Frontal cortex (tissue), 4 donors: ENCODE data around the gene PFN1. TPM values are rescaled to one million over a fixed set of nuclear protein-coding genes. Genes with fewer than 3 reads are reported as not detected.
A peak's percentile ranks its signal among the peaks of the same experiment; 100 is the strongest.

Experiments used
- DNase-seq, 2 donors: peaks; one replicate each; pipeline ENCODE4 v3.0.0; 2012; ENCODE audit warnings: low spot score in 2 of 2
- FAIRE-seq: peaks from 2 replicates; lab custom pipeline; 2012; peaks lifted over from hg19 to GRCh38; lab: Jason Lieb, UNC
- small RNA-seq: library from RNA; depleted of rRNA; stranded (forward); fragments of <200 nt; gene quantifications from one replicate; pipeline ENCODE3, GENCODE V24; 2014
- total RNA-seq: library from RNA; depleted of rRNA; stranded (reverse); fragments of >200 nt; gene quantifications from one replicate; pipeline ENCODE4 v1.2.3, GENCODE V29; 2014
- donor health status: control.
- donor health status: control.
- donor health status: control.

The PFN1 gene
- total RNA-seq, 1 donor from 2014 or later = 69.3 TPM

GRCh38 chr17:4899341-4900230 lies 48.7 kb downstream of the PFN1 start, which contains the start of gene C17orf107:
C17orf107 (plus strand) TSS chr17:4899536; CDS start chr17:4899763, 227 bp downstream.
- no peak for FAIRE-seq

GRCh38 chr17:4898927-4899326 lies 49.4 kb downstream of the PFN1 start:
- FAIRE-seq = no peak
- no peak for DNase-seq

More at GRCh38 chr17:4899341-4900230, 48.7 kb downstream of the PFN1 start, which contains the start of gene C17orf107:
- peak; percentile 69 to 87 for DNase-seq

GRCh38 chr17:4898351-4898750 lies 50.0 kb downstream of the PFN1 start:
- DNase-seq = no peak
- no peak for FAIRE-seq

DNA sequence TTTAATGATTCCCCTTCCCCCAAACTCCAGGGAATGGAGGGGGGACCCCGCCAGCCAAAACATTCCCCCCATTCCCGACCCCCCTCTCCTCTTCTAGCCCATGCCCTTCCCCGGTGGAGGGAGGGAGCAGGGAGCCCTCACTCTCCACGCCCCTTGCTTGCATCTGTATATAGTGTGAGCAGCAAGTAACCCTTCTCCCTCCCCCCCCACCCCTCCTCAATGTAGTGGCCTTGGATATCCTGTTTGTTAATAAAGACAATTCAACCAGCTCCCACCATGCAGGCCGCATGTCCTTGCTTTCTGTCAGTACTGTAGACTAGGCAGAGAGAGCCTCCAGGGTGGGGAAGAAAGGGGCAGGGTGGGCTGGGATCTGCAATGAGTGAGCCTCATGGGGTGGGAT lies 50.5 kb downstream of the PFN1 start:
- no peak for FAIRE-seq
- DNase-seq = no peak

DNA sequence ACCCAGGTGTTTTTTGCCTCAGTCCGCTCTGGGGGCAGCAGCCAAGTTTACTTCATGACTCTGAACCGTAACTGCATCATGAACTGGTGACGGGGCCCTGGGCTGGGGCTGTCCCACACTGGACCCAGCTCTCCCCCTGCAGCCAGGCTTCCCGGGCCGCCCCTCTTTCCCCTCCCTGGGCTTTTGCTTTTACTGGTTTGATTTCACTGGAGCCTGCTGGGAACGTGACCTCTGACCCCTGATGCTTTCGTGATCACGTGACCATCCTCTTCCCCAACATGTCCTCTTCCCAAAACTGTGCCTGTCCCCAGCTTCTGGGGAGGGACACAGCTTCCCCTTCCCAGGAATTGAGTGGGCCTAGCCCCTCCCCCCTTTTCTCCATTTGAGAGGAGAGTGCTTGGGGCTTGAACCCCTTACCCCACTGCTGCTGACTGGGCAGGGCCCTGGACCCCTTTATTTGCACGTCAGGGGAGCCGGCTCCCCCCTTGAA lies 51.1 kb downstream of the PFN1 start:
- FAIRE-seq = no peak
- DNase-seq = no peak

DNA sequence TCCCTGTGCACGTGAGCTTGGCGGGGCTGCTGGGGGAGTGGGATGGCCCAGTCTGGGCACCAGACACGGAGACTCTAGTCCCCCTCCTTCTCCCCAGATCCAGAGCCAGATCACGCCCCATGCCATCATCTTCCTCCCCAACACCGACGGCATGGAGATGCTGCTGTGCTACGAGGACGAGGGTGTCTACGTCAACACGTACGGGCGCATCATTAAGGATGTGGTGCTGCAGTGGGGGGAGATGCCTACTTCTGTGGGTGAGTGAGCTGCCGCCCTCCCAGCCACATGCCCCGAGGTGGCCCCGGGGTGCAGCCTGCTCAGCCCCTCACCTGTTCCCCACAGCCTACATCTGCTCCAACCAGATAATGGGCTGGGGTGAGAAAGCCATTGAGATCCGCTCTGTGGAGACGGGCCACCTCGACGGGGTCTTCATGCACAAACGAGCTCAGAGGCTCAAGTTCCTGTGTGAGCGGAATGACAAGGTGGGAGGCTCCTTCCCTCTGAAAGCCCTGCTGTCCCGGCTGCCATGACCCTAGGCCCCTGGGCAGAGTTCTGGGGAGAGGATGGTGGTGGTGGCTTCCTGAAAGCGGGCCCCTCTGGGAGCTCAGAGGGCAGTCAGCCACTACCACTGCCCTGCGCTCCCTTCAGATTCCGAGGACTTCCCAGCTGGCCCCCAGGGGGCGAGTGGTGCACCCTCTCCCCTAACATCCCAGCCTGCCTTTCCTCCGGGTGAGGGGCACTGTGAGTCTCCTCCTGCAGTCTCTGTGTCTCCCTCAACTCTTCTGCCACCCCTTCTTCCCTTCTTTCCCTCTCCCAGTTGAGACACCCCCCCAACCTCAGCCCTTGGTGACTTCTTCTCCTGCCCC lies 51.8 kb downstream of the PFN1 start:
- FAIRE-seq (no peak), DNase-seq (no peak)

DNA sequence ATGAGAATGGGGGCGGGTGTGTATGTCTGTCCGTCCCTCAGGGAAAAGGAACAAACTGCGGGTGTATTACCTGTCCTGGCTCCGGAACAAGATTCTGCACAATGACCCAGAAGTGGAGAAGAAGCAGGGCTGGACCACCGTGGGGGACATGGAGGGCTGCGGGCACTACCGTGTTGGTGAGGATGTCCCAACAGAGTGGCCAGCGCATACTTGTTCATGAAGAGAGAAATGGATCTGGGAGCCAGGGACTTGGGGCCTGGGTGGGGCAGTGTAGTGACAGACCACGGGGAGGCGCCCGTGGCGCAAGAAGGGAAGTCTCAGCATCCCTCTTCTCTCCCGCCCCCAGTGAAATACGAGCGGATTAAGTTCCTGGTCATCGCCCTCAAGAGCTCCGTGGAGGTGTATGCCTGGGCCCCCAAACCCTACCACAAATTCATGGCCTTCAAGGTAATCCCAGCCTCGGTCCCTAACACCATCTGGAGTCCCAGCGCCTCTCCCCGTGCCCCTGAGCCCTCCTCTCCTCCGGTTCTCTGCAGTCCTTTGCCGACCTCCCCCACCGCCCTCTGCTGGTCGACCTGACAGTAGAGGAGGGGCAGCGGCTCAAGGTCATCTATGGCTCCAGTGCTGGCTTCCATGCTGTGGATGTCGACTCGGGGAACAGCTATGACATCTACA lies 52.5 kb downstream of the PFN1 start:
- FAIRE-seq = no peak
- no peak for DNase-seq

Small RNA genes within 50 kb of the gene (small RNA-seq; reads per million reads assigned to genes)
- gene MIR6864 (not detected), gene MIR6865 (not detected)

Other genes starting within 250 kb of the PFN1 start
- 24.5 TPM for gene PELP1, start 244.4 kb downstream of the PFN1 start, total RNA-seq
- gene ARRB2, start 237.9 kb downstream of the PFN1 start, total RNA-seq = 16.3 TPM
- gene MED11, start 217.1 kb downstream of the PFN1 start, total RNA-seq = 6.1 TPM
- gene ZMYND15, start 208.7 kb downstream of the PFN1 start, total RNA-seq = not detected
- under 0.01 TPM for gene CXCL16, start 208.6 kb downstream of the PFN1 start, total RNA-seq
- not detected for gene TM4SF5, start 176.6 kb downstream of the PFN1 start, total RNA-seq
- 1.2 TPM for gene VMO1, start 162.2 kb downstream of the PFN1 start, total RNA-seq
- not detected for gene GLTPD2, start 159.6 kb downstream of the PFN1 start, total RNA-seq
- gene PSMB6, start 152.4 kb downstream of the PFN1 start, total RNA-seq = 73.4 TPM
- gene PLD2, start 141.4 kb downstream of the PFN1 start, total RNA-seq = 8.6 TPM
- 15.9 TPM for gene MINK1, start 115.2 kb downstream of the PFN1 start, total RNA-seq
- 2.4 TPM for gene C17orf107, start 49.0 kb downstream of the PFN1 start, total RNA-seq
- gene CHRNE, start 45.4 kb downstream of the PFN1 start, total RNA-seq = 0.82 TPM
- not detected for gene GP1BA, start 16.3 kb downstream of the PFN1 start, total RNA-seq
- 59.1 TPM for gene SLC25A11, start 8.5 kb downstream of the PFN1 start, total RNA-seq
- 13.0 TPM for gene RNF167, start 8.3 kb downstream of the PFN1 start, total RNA-seq
- 0.82 TPM for gene ENO3, start 2.6 kb upstream of the PFN1 start, total RNA-seq
- gene SPAG7, start 19.3 kb upstream of the PFN1 start, total RNA-seq = 27.7 TPM
- gene CAMTA2, start 39.1 kb upstream of the PFN1 start, total RNA-seq = 3.3 TPM
- not detected for gene INCA1, start 49.0 kb upstream of the PFN1 start, total RNA-seq
- gene KIF1C, start 49.4 kb upstream of the PFN1 start, total RNA-seq = 10.2 TPM
- not detected for gene SLC52A1, start 86.9 kb upstream of the PFN1 start, total RNA-seq
- 9.4 TPM for gene ZFP3, start 129.9 kb upstream of the PFN1 start, total RNA-seq
- gene ZNF232, start 163.3 kb upstream of the PFN1 start, total RNA-seq = 17.1 TPM
- under 0.01 TPM for gene USP6, start 167.5 kb upstream of the PFN1 start, total RNA-seq
- gene ZNF594, start 243.3 kb upstream of the PFN1 start, total RNA-seq = 26.9 TPM